GM04503 (cell line): ENCODE results near the gene MGLL.

Source experiments
- DNase-seq: peaks from one replicate; pipeline ENCODE4 v3.0.0-alpha.2; 2012; ENCODE audit warnings: low read depth

The MGLL gene

DNA sequence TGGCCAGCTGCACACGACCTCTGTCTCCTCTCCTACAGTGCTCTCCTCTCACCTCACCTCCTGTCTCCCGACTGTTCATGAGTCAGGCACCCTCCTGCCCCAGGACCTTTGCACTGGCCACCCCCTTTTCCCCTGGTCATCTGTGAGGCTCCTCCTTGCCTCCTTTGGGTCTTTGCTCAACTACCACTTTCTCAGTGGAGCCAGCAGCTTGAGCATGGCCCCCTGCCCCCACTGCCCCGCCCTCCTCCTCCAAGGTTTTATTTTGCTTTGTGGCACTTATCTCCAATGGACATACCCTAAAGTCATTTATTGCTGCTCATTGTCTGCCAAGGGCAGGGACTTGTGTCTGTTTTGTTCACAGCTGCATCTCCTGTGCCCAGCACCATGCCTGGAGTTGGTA, 64.3 kb downstream of the MGLL start:
- DNase-seq: no peak

DNA sequence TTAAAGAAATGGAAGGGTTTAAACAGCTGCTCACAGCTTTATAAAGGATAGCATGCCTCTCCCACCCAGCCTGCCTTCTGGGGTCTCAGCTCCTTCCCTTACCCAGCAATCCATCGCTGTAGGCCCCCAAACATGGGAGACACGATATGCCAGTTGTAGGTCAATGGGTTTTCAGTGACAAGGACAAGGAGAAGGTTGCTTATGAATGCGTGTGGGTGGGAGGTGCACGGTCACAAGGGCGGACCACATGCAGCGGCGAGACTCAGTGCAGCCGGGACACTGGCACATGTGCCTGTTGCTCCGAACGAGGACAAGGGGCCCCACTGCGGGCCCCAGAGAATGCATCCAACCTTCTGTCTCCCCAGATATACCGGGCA, 67.0 kb downstream of the MGLL start:
- no peak for DNase-seq

DNA sequence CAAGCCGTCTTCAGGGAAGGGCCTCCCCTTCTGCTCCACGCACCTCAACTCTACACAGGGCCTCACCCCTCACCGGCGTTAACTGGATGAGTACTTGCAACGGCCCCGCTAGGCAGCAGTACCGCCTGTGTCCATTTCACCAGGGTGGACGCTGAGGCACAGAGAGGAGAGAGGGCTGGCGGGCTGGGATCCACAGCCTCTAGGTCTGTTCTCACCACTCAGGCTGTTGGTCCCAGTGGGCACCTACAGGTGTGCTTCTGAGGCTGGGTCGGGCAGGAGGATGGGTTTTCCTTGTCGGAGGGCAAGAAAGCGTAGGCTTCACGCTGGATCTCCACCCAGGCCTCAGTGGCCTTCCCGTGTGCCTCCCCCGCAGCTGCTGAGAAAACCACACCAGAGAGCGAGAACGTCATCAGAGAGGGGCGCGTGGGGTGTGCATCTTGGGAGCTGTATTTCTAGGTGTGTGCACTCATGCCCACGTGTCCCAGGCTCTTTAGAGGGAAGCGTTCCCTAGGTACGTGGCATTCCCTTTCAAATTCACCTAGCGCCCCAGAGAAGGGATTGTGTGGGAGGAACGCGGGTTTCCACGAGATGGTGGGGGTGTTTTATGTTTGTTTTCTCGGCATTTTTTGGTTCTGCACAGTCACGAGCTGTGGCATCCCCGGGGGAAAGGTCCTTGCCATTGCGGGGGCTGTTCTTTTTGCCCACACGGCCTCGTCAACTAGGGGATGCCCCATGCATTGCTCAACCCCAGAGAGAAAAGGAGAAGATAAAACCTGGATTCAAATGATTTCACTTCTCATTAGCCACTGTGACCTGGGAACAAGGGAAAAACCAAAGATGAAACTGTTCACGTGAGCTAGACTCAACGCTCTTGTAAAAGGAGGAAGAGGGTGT, 67.7 kb downstream of the MGLL start:
- no peak for DNase-seq

DNA sequence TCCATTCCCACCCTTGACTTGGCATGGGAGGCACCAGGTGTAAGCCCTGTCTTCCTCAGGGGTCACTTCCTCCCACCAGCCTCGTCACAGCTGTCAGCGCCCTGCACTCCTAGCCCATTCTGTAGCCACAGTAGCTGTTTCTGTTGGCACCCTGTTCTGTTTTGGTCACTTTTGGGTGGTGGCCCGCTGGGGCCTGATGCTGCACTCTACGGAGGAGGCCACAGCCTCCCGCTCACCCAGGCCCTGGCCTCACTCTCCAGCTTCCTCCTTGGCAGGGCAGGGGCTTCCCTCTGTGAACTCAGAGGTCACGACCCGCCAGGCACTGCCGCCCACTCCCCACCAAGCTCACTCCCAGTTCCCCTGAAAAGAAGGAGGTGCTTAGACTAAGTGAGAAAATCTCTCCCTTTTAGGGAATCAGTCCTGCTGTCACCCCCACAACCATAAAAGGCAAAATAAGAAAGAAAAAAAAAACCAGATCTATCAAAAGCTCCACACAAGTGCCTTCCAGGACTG, 68.4 kb downstream of the MGLL start:
- DNase-seq: no peak

DNA sequence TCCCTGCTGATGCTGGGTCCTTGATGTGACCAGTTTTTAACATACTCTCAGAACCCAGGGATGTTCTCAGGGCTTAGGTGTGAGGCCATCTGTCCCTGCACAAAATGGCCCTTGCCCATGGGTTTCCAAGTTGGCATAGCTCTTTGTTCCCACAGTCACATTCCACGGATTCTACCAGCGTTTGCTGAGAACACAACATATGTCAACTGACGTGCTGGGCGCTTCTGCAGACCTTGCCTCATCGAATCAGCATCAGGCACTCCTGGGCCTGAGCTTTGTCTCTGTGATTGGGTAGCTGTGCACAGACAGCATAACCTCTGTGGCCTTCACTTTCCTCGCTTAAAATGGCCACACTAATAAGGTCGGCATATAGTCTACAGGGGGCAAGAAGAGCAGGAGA, 69.0 kb downstream of the MGLL start:
- DNase-seq: no peak

DNA sequence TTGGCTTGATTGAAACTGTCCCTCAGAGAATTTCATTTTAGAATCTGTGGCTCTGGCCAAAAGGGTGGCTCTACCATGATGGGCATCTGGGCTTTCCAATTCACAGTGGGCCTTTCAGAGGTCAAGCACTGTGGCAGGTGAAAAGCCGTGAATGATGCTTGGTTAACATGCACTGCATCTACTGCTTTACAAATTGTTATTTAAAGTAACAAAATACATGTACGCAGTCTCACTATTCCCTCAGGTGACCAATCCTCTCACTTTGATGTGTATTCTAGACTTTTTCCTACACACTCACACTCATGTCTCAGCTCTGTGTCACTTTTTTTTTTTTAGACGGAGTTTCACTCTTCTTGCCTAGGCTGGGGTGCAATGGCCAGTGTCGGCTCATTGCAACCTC, 70.5 kb downstream of the MGLL start:
- no peak for DNase-seq

DNA sequence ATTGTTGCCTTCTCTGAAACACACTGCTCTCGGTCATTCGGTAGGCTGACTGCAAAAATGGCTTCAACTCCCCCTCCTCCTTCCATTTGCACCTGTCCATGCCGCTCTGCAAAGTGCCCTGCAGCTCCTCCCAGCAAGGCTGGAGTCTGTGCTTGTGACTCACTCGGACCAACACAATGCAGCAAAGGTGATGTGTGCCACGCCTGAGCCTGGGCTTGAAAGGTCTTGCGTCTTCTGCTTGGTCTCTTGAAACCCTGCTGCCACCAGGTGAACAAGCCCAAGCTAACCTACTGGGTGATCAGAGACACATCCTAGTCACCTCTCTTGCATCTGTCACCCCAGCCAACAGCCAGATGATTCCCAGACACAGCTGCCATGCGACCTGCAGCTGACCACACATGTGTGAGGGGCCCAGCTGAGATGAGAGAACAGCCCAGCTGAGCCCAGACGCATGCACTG, 71.1 kb downstream of the MGLL start:
- no peak for DNase-seq

DNA sequence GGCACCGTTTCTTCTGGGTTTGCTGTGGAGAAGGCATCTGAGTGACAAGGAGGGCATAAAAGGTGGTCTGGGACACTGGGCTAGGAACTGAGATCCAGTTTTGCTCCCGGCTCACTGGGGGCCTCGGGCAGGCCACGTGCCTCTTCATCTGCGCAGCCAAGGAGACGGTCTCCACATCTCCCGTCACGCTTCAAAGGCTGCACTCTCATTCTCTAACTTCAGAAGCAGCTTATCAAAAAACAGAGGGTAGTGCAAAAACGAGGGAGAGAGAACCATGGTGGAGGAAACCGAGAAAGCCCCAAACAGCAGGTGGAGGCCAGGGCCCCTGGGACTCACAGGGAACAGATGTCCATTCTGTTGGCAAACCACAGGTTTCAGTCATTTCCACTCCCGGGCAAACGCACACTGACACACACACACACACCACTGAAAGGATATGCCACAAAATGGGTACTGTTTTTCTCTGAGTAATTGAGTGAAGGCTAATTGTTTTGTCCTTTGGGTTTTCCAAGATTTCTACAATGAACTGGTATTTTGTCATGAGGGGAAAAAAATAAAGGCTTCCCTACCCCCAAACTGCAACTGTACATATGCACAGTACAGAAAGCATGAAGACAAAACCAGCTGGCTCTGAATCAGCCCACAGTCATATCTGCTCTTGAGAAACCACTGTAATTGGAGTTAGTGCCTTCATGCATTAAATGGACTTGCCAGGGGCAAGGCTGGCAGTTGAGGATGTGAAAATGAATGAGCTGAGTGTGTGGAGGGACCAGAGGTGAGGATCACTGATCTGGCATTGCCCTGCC, 71.9 kb downstream of the MGLL start:
- DNase-seq: no peak

DNA sequence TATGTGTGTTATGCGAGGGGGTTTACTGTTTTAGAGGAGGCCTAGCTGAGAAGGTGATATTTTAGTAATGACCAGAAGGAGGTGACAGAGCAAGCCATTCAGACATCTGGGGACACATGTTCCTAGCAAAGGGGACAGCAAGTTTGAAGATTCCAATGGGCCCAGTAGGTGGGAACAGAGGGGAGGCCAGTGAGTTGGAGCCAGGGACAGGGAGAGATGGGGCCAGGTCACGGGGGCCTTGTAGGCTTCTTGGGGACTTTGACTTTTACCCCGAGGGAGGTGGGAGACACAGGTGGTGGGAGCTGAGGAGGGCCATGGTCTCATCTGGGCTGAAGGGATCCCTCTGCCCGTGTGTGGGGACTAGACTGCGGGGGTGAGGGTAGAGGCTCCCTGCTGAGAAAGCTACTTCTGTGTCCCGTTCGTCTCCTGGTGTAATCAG, 72.5 kb downstream of the MGLL start:
- no peak for DNase-seq

DNA sequence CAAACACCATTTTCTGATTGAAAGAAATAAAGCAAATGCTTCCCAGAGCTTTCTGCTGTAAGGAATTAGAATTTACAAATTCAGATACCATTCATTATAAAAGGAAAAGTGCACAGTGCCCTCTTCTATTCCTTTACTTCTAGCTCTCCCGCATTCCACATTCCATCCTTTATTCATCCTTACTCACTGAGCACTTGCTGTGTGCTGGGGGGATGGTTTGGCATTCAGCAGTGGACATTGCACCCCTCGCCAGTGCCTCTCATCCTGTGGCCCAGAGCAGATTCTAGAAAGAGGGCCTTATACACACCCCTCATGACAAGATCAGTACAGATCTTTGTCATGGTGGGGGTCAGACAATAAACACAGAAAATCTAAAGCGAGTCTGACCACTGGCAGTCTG, 73.0 kb downstream of the MGLL start:
- no peak for DNase-seq

DNA sequence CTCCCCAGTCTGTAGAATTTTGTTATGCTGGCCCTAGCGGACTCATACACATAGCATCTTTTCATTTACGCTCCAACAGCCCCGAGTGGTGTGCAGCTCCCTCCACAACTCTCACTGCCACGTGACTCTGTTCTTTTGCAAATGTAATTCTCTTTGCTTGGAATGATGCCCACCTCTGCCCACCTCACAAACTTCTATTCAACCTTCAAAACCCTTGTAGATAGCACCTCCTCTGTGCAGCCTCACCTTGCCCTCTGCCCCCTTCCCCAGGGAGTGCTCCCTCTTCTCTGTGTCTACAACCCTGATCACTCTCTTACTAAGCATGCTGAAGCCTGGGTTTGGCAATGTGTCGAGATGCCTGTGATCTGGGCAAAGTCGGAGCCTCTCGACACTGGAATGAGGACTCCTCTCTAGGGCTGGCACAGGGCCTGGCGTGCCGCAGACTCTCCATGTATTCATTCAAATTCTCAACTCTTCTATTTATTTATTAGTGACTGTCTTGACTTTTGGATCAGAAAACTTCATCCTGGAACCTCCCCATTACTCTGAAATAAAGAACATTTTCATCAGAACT, 73.5 kb downstream of the MGLL start:
- no peak for DNase-seq

DNA sequence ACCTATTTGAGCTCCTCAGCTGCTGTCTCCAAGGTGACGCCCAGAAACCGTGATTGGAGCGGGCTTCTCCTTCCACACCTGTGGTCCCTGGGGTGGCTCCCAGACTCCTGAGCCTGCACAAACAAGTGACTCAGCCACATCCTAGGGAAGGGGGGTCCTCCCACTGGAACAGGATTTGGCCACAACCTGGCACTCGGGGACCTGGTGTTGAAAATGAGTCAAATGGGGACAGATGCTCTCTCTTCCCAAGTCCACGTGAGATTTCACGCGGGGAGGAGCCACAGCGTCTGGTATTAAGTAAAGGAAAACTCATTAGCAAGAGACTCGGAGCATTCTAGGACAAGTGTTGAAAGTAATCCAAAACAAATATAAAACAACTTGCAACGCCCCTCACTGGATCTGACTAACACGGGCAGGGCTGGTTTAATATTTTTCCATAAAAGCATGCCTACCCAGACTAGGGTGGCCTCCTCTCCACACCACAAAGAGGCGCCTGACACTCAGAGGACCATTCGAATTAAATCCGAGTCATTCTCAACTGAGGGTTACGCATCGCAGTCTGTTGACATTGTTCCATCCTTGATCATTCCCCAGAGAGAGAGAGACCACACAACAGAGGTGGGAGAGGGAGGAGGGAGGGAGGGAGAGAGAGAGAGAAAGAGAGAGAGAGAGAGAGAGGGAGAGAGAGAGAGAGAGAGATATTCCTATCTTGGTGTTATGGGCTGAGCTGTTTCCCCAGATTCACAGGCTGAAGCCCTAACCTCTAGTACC, 74.4 kb downstream of the MGLL start:
- DNase-seq: peak; percentile 93

DNA sequence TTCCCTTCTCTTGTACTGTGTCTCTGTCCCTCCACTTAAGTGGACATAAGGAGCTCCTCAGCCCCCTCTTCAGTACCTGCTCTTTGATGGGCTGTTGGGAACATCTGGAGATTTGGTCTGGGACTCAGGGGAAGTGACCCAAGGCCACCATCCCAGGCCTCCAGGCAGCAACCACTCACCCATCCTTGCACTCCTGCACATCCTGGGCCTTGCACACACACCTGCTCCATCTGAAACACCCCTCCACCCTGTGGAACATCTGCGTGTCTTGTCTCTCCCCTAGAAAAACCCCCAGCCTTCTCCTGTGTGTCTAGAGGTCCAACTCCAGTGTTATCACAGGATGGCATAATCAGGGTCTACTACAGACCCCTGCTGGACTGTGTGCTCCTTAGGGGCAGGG, 75.2 kb downstream of the MGLL start:
- no peak for DNase-seq

DNA sequence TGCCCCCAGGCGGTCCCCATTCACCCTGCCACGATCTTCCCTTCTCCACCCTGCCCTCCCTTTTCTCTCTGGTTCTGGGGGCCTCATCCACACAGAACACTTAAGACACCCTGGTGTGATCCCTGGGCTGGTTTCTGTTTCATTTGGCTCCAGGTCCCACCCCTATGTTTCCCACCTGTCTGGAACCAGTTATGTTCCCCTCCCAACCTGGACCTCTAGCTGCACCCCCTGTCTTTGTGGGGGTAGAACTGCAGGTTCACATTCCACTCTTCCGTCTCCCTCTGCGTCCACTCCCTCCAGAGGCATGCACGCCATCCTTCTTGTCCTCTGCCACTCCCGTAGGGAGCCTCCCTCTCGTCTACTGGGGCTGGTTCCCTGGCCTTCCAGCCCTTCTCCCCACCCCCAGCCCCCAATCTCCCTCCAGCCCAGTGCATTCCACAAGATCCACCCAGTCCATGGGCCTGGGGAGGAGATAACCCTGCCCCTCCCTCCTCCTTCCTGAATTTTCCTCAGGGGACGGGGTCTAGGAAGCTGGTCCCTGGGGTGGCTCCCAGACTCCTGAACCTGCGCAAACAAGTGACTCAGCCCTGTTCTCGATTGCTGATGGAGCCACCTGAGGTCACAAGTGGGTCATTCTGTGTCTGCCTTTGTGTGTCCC, 75.8 kb downstream of the MGLL start:
- no peak for DNase-seq

DNA sequence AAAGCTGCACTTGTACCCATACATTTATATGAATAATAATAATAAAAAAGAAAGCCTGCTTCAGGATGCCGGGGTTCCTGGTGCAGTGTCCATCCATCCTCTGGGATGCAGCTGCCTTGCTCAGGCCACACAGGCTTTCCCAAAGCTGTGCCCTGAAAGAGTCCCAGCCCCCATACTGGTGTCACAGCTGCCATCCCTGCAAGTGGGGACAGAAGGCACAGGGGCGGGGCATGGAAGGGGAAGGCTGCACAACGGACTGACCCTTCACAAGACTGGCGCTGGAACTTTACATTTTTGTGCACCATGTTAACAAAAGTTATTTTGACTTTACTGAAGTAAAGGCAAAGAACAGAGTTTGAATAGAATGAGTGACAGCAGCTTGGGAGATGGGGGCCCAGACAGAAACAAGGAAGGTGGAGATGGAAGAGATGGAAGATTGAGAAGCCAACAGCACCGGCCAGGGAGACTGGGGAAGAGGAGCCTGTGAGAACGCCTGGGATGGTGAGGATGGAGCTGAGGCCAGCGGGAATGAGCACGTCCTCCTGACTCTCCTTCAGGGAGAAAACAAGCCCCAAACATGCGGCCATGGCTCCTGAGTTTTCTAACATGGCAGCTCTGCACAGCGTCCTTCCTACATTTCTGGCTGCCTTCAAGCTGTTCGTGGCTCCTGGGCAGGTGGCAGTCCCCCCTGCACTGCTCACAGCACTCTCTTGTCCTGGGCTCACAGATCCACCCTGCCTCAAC, 76.5 kb downstream of the MGLL start:
- no peak for DNase-seq

DNA sequence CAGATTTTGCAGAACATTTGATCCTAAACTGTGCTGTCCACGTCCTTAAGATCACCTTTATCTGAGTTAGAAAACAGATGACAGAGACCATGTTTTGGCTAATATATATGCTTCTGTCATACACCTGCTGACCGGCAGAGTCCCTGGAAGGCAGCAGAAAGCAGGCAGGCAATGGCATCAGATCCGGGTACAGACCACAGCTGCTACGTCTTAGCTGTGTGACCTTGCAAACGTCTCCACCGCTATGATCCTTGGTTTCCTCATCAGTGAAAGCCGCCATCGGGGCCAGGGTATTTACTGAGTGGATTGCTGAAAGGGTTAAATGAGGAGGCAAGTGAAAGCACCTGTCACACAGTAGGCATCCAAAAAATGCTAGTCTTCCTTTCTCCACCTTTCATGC, 77.4 kb downstream of the MGLL start:
- no peak for DNase-seq

DNA sequence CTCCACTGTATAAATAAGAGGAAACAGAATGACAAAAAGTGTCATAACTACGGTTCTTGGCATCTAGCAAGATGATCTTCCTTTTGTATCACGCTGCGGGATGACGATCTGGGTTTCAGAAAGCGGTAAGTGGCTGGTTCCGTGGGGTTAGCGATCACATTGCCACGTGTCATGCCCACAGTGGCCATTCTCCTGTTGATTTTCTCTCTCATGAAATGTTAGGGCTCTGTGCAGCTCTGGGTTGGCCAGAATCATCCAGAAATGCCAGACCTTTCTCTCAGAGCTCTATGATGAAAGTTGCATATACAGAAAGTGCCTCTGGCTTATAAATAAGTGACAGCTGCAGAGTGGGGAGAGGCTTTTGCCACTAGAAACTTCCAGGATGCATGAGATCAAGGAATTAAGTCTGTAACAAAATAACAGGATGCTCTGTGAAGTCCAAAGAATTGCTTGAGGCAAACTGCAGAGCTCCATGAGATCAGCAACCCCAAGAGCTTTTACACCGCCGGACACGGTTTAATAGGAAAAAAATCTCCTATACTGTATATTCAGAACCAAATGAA, 78.0 kb downstream of the MGLL start:
- no peak for DNase-seq

DNA sequence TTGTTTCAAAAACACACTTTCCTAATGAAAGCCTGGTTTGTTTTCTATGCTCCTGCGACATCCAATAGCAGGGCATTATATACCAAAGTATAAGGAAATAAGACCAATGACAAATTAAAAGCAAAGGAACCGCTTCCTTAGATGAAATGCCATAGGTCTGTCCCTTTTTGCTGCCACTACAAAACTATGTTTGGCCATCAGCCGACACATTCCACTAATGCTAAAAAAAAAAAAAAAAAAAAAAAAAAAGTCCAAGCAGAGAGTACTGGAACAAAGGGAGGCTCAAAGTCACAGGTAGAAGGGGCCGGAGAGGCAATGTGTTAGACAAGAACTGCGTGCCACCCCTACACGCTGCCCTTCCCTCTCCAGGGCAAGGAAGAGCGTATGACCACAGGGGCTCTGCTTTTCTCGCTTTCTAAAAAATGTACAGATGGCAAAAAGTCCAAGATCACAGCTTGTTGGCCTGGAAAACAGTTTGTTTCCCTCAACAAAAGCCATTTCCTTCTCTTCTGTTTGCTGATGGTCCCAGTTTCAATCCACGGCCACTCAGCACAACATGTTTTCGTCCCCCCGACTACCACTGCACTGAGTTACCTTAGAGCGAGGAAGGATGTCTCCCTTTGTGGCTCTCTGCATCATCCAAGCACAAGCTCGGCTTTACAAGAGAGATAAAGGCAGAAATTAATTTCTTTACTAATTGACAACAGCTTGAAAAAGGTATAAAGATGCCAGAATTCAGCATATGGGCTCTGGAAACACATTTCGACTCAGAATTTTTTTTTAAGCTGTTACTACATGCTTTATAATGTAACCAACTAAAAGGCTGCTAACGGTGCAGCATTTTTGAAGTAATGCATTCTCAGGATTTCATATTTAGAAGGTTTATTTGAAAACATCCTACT, 78.7 kb downstream of the MGLL start:
- DNase-seq: no peak

DNA sequence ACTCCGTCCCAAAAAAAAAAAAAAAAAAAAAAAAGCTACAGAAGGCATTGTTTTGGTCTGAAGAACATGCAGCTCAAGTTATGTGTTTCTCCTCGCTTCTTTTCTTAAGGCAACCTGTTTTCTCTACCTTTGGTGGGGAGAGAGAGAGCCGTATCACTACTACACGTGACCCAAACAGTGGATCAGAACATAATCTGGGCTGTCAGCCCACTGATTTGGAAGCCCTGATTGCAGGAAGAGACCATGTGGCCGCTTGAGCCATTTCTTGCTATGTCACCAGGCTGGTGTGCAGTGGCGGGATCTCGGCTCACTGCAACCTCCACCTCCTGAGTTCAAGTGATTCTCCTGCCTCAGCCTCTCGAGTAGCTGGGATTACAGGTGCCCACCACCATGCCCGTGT, 79.7 kb downstream of the MGLL start:
- DNase-seq: no peak
